Mucosa of descending colon (tissue), 3 donors: Measurements from ENCODE around the gene ZSWIM4. TPM values are rescaled to one million over a fixed set of nuclear protein-coding genes. Genes with fewer than 3 reads are reported as not detected.

ENCODE experiments used
- ATAC-seq: fragments of 200-7000 bp; cut with Tn5 transposase; one replicate; pipeline ENCODE4 v1.9.1; 2020; ENCODE audit warnings: mild to moderate bottlenecking, moderate library complexity
- DNase-seq, 3 donors: peaks; one replicate each; pipeline ENCODE4 v3.0.0-alpha.2; 2020
- H3K36me3 ChIP-seq: fragments of 200-600 bp; one replicate; pipeline ENCODE4 v1.8.0; 2021; ENCODE audit warnings: low read depth, mild to moderate bottlenecking
- H3K4me1 ChIP-seq: fragments of 200-600 bp; one replicate; pipeline ENCODE4 v1.8.0; 2021; ENCODE audit warnings: low read depth, mild to moderate bottlenecking
- H3K4me3 ChIP-seq: fragments of 200-600 bp; one replicate; pipeline ENCODE4 v1.8.0; 2021; ENCODE audit warnings: mild to moderate bottlenecking
- H3K9me3 ChIP-seq: fragments of 200-600 bp; one replicate; pipeline ENCODE4 v1.8.0; 2021; ENCODE audit warnings: mild to moderate bottlenecking
- intact Hi-C, 2 donors: fragments of 100-400 bp; cut with DNase I in 1 of 2; cut with micrococcal nuclease in 1 of 2; formaldehyde crosslinking; loops; one replicate each; pipeline versions ENCODE4 v1.11.0 to v1.11.1; 2022; cut with DNase I, micrococcal nuclease
- total RNA-seq, 3 donors: library from RNA; stranded (reverse); fragmentation: NEBNext Ultra II Directional in 2 of 3; extraction: Animal tissue kit (Norgen Biotek cat#: 25700) in 2 of 3; gene quantifications; one replicate each; pipeline versions ENCODE4 v1.2.1 to v1.2.4, GENCODE V29; 2021 to 2023
- TF ChIP-seq, protein P1 (sequence below): fragments of 200-600 bp; IDR thresholded peaks from one replicate; pipeline ENCODE4 v1.8.0; 2022; ENCODE audit warnings: antibody characterized with exemption, mild to moderate bottlenecking
- donor health status: DM: no; HTN: no; CAD: no; lungs with moderate emphysema.
- donor health status: DM: no; HTN: no; CAD: no.
- donor health status: DM: no; HTN: yes; CAD: no.

Gene ZSWIM4
- total RNA-seq, 3 donors from 2014 or later: 4.1 to 4.6 (median 4.1) TPM

DNA sequence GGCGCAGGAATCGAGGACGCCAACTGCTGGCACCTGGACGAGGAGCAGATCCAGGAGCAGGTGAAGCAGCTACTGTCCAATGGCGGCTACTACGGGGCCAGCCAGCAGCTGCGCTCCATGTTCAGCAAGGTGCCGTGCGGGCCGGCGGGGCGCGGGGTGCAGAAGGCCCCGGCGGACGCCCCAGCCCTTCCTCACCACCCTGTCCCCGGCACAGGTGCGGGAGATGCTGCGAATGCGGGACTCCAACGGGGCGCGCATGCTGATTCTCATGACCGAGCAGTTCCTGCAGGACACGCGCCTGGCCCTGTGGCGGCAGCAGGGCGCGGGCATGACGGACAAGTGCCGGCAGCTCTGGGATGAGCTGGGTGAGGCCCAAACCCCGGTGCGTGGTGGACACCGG lies 13.6 kb downstream of the ZSWIM4 start:
- Histone ChIP-seq H3K4me3 (no peak overlapping the region), H3K4me1 (no peaks in the 10 kb centered on the region), H3K36me3 (no peaks in the 10 kb centered on the region), H3K9me3 (no peaks in the 10 kb centered on the region)
- intact Hi-C loops: no loop called here
- ATAC-seq: no peak
- no peak for DNase-seq
- TF ChIP-seq, protein P1, sequence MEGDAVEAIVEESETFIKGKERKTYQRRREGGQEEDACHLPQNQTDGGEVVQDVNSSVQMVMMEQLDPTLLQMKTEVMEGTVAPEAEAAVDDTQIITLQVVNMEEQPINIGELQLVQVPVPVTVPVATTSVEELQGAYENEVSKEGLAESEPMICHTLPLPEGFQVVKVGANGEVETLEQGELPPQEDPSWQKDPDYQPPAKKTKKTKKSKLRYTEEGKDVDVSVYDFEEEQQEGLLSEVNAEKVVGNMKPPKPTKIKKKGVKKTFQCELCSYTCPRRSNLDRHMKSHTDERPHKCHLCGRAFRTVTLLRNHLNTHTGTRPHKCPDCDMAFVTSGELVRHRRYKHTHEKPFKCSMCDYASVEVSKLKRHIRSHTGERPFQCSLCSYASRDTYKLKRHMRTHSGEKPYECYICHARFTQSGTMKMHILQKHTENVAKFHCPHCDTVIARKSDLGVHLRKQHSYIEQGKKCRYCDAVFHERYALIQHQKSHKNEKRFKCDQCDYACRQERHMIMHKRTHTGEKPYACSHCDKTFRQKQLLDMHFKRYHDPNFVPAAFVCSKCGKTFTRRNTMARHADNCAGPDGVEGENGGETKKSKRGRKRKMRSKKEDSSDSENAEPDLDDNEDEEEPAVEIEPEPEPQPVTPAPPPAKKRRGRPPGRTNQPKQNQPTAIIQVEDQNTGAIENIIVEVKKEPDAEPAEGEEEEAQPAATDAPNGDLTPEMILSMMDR: no peak

GRCh38 chr19:13812544-13812943 lies 17.3 kb downstream of the ZSWIM4 start:
- intact Hi-C loops: no loop called here
- TF ChIP-seq, protein P1: no peak
- ATAC-seq: no peak
- H3K36me3 ChIP-seq: no peaks in the 10 kb centered on the region
- H3K9me3 ChIP-seq: no peaks in the 10 kb centered on the region
- no peaks in the 10 kb centered on the region for H3K4me1 ChIP-seq
- no peak overlapping the region for H3K4me3 ChIP-seq
- DNase-seq: no peak

DNA sequence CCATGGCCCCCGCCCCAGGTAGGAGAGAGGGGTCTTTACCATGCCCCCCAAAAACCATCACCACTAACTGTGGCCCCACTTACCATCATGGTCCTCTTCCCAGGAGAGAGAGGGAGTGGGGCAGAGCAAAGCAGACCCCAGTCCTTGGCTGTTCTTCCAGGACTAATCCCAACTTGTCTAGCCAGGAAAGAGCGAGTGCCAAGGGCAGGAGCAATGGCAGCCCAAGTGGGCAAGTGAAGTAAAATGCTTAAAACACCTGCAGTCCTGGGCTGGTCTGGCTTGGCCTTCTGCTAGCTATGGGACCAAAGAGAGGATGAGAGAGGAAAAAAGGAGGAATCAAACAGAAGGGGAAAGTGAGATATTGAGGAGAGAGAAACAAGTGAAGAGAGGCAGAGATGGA lies 17.9 kb downstream of the ZSWIM4 start:
- H3K36me3 ChIP-seq: no peaks in the 10 kb centered on the region

DNA sequence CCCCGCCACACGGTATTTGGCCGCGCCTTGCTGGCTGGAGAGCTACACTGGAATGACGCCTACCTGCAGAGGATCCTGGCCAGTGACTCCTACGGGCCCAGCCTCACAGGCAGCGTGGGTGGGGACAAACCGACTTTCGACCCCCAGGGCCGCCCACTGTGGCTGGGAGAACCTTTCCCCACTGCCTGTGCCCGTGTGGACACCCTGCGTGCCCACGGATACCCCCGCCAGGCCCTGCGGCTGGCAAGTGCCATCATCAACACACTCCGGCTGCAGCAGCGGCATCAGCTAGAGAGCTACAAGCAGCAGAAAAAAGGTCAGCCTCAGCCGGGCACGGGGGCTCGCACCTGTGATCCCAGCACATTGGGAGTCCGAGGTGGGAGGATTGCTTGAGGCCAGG lies 19.3 kb downstream of the ZSWIM4 start:
- no peak for ATAC-seq
- no peak overlapping the region for H3K4me3 ChIP-seq
- no peaks in the 10 kb centered on the region for H3K9me3 ChIP-seq
- no peak for DNase-seq
- H3K4me1 ChIP-seq: no peaks in the 10 kb centered on the region
- H3K36me3 ChIP-seq: no peaks in the 10 kb centered on the region
- intact Hi-C loops: no loop called here
- TF ChIP-seq, protein P1: no peak

More for the DNA sequence above, 17.9 kb downstream of the ZSWIM4 start:
- no peak for ATAC-seq
- Histone ChIP-seq H3K4me1 (no peaks in the 10 kb centered on the region), H3K4me3 (no peak overlapping the region), H3K9me3 (no peaks in the 10 kb centered on the region)
- no peak for DNase-seq
- TF ChIP-seq, protein P1: no peak
- intact Hi-C loops: no loop called here

DNA sequence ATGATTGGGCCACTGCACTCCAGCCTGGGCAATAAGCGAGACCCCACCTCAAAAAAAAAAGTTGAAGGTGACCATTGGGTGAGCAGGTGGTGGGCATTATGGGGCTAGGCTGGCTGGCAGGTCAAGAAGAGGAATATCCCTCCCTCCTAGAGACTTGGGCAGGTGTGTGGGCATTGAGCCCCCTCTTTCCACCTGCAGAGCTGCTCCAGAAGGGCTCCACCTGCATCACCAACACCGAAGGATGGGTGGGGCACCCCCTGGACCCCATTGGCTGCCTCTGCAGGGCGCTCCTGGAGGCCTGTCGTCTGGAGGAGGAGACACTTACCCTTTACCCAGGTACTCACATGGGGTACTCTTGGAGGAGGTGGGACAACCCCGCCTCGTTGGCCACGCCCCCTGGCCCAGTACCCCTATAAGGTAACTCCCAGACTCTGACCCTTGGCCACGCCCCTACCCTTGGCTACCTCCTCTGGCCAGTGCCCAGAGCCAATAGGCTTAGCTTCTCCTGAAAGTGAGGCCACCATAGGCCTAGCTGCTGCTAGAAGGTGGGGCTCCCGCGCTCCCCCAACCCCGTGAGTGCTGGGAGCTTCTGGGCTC lies 21.9 kb downstream of the ZSWIM4 start:
- Histone ChIP-seq H3K36me3 (no peaks in the 10 kb centered on the region), H3K4me3 (no peak overlapping the region), H3K4me1 (no peaks in the 10 kb centered on the region), H3K9me3 (no peaks in the 10 kb centered on the region)
- intact Hi-C loops: no loop called here
- TF ChIP-seq, protein P1: no peak
- ATAC-seq: peak; percentile 83
- peak; percentile 86 to 88 (median 88) for DNase-seq
